Sigmoid colon (tissue), 7 donors: ENCODE measurements around the gene ELF5. TPM values are rescaled to one million over a fixed set of nuclear protein-coding genes. Genes with fewer than 3 reads are reported as not detected.

Source experiments
- DNase-seq: peaks from one replicate; pipeline ENCODE4 v3.0.0-alpha.2; 2019
- H3K27ac ChIP-seq, 4 donors: fragments of 200-600 bp; sonication (generic); one replicate each; pipeline ENCODE4 v1.5.1; 2016 to 2019; ENCODE audit warnings: mild to moderate bottlenecking in 1 of 4
- H3K27me3 ChIP-seq, 3 donors: fragments of 200-600 bp; sonication (generic); one replicate each; pipeline ENCODE4 v1.5.1; 2019; ENCODE audit warnings: mild to moderate bottlenecking in 1 of 3
- H3K36me3 ChIP-seq, 4 donors: fragments of 200-600 bp; sonication (generic); one replicate each; pipeline ENCODE4 v1.5.1; 2016 to 2019
- H3K4me1 ChIP-seq, 4 donors: fragments of 200-600 bp; sonication (generic); one replicate each; pipeline ENCODE4 v1.5.1; 2017 to 2019
- H3K4me3 ChIP-seq, 4 donors: fragments of 200-600 bp; sonication (generic); one replicate each; pipeline ENCODE4 v1.5.1; 2017 to 2019; ENCODE audit warnings: mild to moderate bottlenecking in 2 of 4, moderate library complexity in 1 of 4
- H3K9me3 ChIP-seq, 4 donors: fragments of 200-600 bp in 3 of 4; sonication (generic) in 3 of 4; one replicate each; pipeline versions ENCODE4 v1.5.1 to v1.6.1; 2013 to 2019
- CTCF ChIP-seq, 4 experiments: fragments of 450-650 bp in 3 of 4; fragments of 200-600 bp in 1 of 4; IDR thresholded peaks; one replicate each; pipeline ENCODE4 v1.5.1; 2016 to 2019; ENCODE audit warnings: antibody characterized with exemption in 4 of 4, mild to moderate bottlenecking in 3 of 4, moderate library complexity in 2 of 4
- EP300 ChIP-seq, 4 donors: sonication (generic); formaldehyde crosslinking; IDR thresholded peaks; one replicate each; pipeline ENCODE4 v1.6.1; 2017; ENCODE audit warnings: antibody characterized with exemption in 4 of 4
- POLR2A ChIP-seq, 2 donors: fragments of 450-650 bp; IDR thresholded peaks; one replicate each; pipeline ENCODE4 v1.6.1; 2016; ENCODE audit warnings: antibody characterized with exemption in 2 of 2, mild to moderate bottlenecking in 2 of 2, moderate library complexity in 2 of 2
- POLR2AphosphoS5 ChIP-seq, 4 donors: sonication (generic); formaldehyde crosslinking; IDR thresholded peaks; one replicate each; pipeline ENCODE4 v1.6.1; 2017; ENCODE audit warnings: antibody characterized with exemption in 4 of 4
- WGBS, 2 donors: extraction: QIAGEN DNeasy Blood & Tissue Kit; methylation state at CpG; one replicate each; pipeline ENCODE4 v1.1.7; 2013; 5-methylcytosine and 5-hydroxymethylcytosine counted together
- intact Hi-C: fragments of 100-400 bp; cut with DNase I; formaldehyde crosslinking; loops from one replicate; pipeline ENCODE4 v1.15.1; 2023
- polyA plus RNA-seq, 3 donors: library from polyadenylated mRNA; stranded (reverse); fragments of 200-250 nt; gene quantifications; one replicate each; pipeline ENCODE4 v1.2.3, GENCODE V29; 2013
- total RNA-seq, 4 donors: library from RNA; depleted of rRNA; stranded (reverse); fragments of >200 nt; gene quantifications; one replicate each; pipeline ENCODE4 v1.1.0, GENCODE V29; 2016
- donor health status: healthy with polysubstance abuse.
- donor health status: Bipolar disorder and iron deficiency.
- donor health status: healthy.

Gene ELF5
- total and polyA plus RNA-seq, 7 donors, result not detected

GRCh38 chr11:34525098-34525497 lies 11.5 kb upstream of the ELF5 start:
- Histone ChIP-seq H3K9me3 (no peaks in the 10 kb centered on the region), H3K4me3 (no peak overlapping the region), H3K27ac (no peak overlapping the region), H3K4me1 (no peaks in the 10 kb centered on the region), H3K27me3 (no peaks in the 10 kb centered on the region), H3K36me3 (no peaks in the 10 kb centered on the region)
- 79 to 86% methylated on average over 4 of the region's 4 CpGs for WGBS, 2 donors
- TF ChIP-seq CTCF (IDR thresholded peaks at IDR 0.05) (no peak), EP300 (IDR thresholded peaks at IDR 0.05) (no peak), POLR2A (IDR thresholded peaks at IDR 0.05) (no peak), POLR2AphosphoS5 (IDR thresholded peaks at IDR 0.05) (no peak)
- intact Hi-C loops, result no loop called here
- DNase-seq, result no peak

- H3K9me3 ChIP-seq, result no peaks in the 10 kb centered on the region
- WGBS, 2 donors, result 80 to 82% methylated on average over 12 of the region's 12 CpGs
- H3K27me3 ChIP-seq, result no peaks in the 10 kb centered on the region
- H3K4me3 ChIP-seq, result no peak overlapping the region
- DNase-seq, result no peak
- intact Hi-C loops, result no loop called here
- no peak overlapping the region for H3K27ac ChIP-seq
- H3K4me1 ChIP-seq, result no peaks in the 10 kb centered on the region
- TF ChIP-seq POLR2AphosphoS5 (IDR thresholded peaks at IDR 0.05), result no peak
- no peak for TF ChIP-seq POLR2A (IDR thresholded peaks at IDR 0.05)
- no peak for TF ChIP-seq EP300 (IDR thresholded peaks at IDR 0.05)
- no peak for TF ChIP-seq CTCF (IDR thresholded peaks at IDR 0.05)
- no peaks in the 10 kb centered on the region for H3K36me3 ChIP-seq
Measured at GRCh38 chr11:34524696-34525095, 11.1 kb upstream of the ELF5 start.

- no peaks in the 10 kb centered on the region for H3K27me3 ChIP-seq
- H3K4me3 ChIP-seq, result no peak overlapping the region
- H3K36me3 ChIP-seq, result no peaks in the 10 kb centered on the region
- H3K4me1 ChIP-seq, result no peaks in the 10 kb centered on the region
- WGBS, 2 donors, result 73 to 82% methylated on average over 3 of the region's 3 CpGs
- H3K9me3 ChIP-seq, result no peaks in the 10 kb centered on the region
- intact Hi-C loops, result no loop called here
- TF ChIP-seq EP300 (IDR thresholded peaks at IDR 0.05) (no peak), POLR2AphosphoS5 (IDR thresholded peaks at IDR 0.05) (no peak), CTCF (IDR thresholded peaks at IDR 0.05) (no peak), POLR2A (IDR thresholded peaks at IDR 0.05) (no peak)
- no peak overlapping the region for H3K27ac ChIP-seq
- no peak for DNase-seq
Measured at GRCh38 chr11:34523053-34523452, 9.5 kb upstream of the ELF5 start.

GRCh38 chr11:34522188-34522587 lies 8.6 kb upstream of the ELF5 start:
- H3K36me3 ChIP-seq, result no peaks in the 10 kb centered on the region

More at GRCh38 chr11:34522188-34522587, 8.6 kb upstream of the ELF5 start:
- WGBS, 2 donors, result 87 to 90% methylated on average over 2 of the region's 2 CpGs
- Histone ChIP-seq H3K9me3 (no peaks in the 10 kb centered on the region), H3K4me3 (no peak overlapping the region), H3K27me3 (no peaks in the 10 kb centered on the region), H3K4me1 (no peaks in the 10 kb centered on the region), H3K27ac (no peak overlapping the region)
- DNase-seq, result no peak
- intact Hi-C loops, result no loop called here
- no peak for TF ChIP-seq EP300 (IDR thresholded peaks at IDR 0.05)
- no peak for TF ChIP-seq CTCF (IDR thresholded peaks at IDR 0.05)
- TF ChIP-seq POLR2AphosphoS5 (IDR thresholded peaks at IDR 0.05), result no peak
- no peak for TF ChIP-seq POLR2A (IDR thresholded peaks at IDR 0.05)
